Measurements from ENCODE around the gene STOX2. TPM values are rescaled to one million over a fixed set of nuclear protein-coding genes. Genes with fewer than 3 reads are reported as not detected.
"Not testable (repeated sequence)": the region's sequence is repeated elsewhere in the genome, so short reads cannot be mapped to it uniquely, and the experiment has no call there.

The STOX2 gene
- total RNA-seq, 4 donors from 2014 or later: 3.5 to 23.1 (median 7.6) TPM

DNA sequence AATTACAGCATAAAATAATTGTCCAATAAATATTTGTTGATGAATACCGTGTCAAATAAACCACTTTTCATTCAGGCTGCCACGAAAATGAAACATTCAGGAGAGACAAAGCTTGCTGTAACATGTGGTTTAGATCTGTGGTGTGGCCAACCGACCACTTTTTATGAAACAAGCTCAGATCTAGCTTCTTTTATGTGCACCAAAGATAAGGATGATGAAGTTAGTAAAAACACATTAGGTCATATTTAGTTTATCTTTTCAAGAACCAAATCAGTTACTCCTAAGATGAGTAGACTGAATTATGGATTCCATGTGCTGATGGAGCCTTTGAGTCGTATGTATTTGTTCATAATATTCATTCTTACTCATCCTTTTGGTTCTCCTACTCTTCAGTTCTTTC is 35.8 kb downstream of the STOX2 start:
- Histone ChIP-seq H3K9me3 (no peaks in the 10 kb centered on the region), H3K27ac (no peak overlapping the region), H3K27me3 (no peaks in the 10 kb centered on the region), H3K4me3 (no peak overlapping the region), H3K4me1 (no peaks in the 10 kb centered on the region), H3K36me3 (no peaks in the 10 kb centered on the region)
- TF ChIP-seq, protein P1, sequence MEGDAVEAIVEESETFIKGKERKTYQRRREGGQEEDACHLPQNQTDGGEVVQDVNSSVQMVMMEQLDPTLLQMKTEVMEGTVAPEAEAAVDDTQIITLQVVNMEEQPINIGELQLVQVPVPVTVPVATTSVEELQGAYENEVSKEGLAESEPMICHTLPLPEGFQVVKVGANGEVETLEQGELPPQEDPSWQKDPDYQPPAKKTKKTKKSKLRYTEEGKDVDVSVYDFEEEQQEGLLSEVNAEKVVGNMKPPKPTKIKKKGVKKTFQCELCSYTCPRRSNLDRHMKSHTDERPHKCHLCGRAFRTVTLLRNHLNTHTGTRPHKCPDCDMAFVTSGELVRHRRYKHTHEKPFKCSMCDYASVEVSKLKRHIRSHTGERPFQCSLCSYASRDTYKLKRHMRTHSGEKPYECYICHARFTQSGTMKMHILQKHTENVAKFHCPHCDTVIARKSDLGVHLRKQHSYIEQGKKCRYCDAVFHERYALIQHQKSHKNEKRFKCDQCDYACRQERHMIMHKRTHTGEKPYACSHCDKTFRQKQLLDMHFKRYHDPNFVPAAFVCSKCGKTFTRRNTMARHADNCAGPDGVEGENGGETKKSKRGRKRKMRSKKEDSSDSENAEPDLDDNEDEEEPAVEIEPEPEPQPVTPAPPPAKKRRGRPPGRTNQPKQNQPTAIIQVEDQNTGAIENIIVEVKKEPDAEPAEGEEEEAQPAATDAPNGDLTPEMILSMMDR (IDR thresholded peaks at IDR 0.05): no peak
- no peak for TF ChIP-seq POLR2A (IDR thresholded peaks at IDR 0.05)
- DNase-seq: no peak

GRCh38 chr4:183941964-183942363 is 36.9 kb downstream of the STOX2 start:
- Histone ChIP-seq H3K4me1 (no peaks in the 10 kb centered on the region), H3K9me3 (no peaks in the 10 kb centered on the region), H3K27ac (no peak overlapping the region), H3K4me3 (no peak overlapping the region), H3K36me3 (no peaks in the 10 kb centered on the region), H3K27me3 (no peaks in the 10 kb centered on the region)
- TF ChIP-seq, protein P1 (IDR thresholded peaks at IDR 0.05): no peak
- no peak for TF ChIP-seq POLR2A (IDR thresholded peaks at IDR 0.05)
- DNase-seq: no peak

DNA sequence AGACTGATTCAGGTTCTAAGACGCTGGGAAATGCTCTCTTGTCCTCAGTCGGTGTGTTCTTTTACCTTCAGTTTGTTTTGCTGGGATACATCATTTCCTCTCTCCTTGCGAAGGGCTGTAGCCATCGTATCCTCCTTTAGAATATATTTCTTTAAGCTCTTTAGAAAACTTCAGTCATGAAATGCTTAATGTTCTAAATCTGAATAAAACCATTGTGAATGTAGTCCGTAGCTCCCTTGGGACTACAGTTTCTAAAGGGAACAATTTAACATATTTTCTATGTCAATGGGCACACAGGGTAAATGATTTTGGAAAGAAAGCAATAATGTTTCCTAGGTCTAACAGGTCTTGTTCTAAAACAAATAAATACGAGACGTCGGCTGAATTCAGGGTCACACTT is 40.6 kb downstream of the STOX2 start:
- DNase-seq: no peak
- Histone ChIP-seq H3K27ac (no peak overlapping the region), H3K27me3 (no peaks in the 10 kb centered on the region), H3K4me3 (no peak overlapping the region), H3K36me3 (no peaks in the 10 kb centered on the region), H3K9me3 (no peaks in the 10 kb centered on the region), H3K4me1 (no peaks in the 10 kb centered on the region)
- no peak for TF ChIP-seq POLR2A (IDR thresholded peaks at IDR 0.05)
- TF ChIP-seq, protein P1 (IDR thresholded peaks at IDR 0.05): no peak

GRCh38 chr4:183950536-183950935 is 45.4 kb downstream of the STOX2 start:
- H3K9me3 ChIP-seq: no peaks in the 10 kb centered on the region
- no peak overlapping the region for H3K4me3 ChIP-seq
- no peaks in the 10 kb centered on the region for H3K27me3 ChIP-seq
- TF ChIP-seq, protein P1 (IDR thresholded peaks at IDR 0.05): no peak
- TF ChIP-seq POLR2A (IDR thresholded peaks at IDR 0.05): no peak
- no peak for DNase-seq
- no peak overlapping the region for H3K27ac ChIP-seq
- no peaks in the 10 kb centered on the region for H3K36me3 ChIP-seq
- no peaks in the 10 kb centered on the region for H3K4me1 ChIP-seq

DNA sequence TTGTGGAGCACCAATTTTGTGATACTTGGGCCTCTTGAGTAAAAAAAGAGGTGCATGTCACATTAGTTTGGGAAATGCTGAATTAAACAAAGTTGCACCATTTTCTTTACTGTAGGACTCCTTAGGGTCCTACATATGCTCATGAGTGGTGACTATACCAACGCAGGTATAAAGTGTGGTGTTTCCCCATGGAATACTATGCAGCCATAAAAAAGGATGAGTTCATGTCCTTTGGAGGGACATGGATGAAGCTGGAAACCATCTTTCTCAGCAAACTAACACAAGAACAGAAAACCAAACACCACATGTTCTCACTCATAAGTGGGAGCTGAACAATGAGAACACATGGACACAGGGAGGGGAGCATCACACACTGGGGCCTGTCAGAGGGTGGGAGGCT is 47.5 kb downstream of the STOX2 start:
- not testable (repeated sequence) for H3K27me3 ChIP-seq, H3K36me3 ChIP-seq, H3K27ac ChIP-seq, H3K4me1 ChIP-seq, H3K4me3 ChIP-seq, DNase-seq, H3K9me3 ChIP-seq

DNA sequence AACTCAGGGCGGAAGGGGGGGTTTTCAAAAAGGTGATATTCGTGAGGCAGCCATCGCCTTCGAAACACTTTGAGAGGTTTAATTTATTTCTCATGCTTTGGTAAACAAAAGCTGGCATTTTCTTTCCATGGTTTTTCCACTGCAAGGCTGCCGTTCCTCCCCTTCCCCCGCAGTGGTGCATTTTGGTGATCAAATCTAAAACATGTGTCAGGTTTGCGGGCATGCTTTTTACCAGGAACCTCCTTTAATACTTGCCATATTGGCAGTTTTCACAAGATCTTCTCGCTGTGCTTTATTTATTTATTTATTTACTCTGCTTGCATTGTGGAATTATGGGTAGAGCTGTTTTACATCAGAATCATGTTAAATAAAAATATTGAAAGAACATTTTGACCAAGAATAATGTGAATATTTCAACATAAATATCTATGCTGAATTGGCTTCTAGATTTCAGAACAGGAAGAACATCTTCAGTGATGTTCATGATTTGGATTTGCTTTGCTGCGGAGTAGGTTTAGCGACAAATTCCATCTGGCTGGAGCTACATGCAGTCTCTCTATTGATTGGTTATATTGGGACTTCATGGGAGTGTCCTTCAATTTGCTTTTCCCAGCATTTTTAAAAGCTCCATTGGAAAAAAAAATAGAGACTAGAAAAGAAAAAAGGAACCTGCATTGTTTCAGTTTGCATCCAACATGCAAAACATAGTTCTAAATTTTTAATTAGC is 54.4 kb downstream of the STOX2 start:
- Histone ChIP-seq H3K36me3 (no peaks in the 10 kb centered on the region), H3K27ac (no peak overlapping the region), H3K4me1 (peaks cover 0 to 9% (median 0%) of the 10 kb centered on the region in 4 donors), H3K27me3 (no peaks in the 10 kb centered on the region), H3K9me3 (no peaks in the 10 kb centered on the region), H3K4me3 (no peak overlapping the region)
- TF ChIP-seq, protein P1 (IDR thresholded peaks at IDR 0.05): no peak
- TF ChIP-seq POLR2A (IDR thresholded peaks at IDR 0.05): no peak
- DNase-seq: no peak

All from Peyer's patch (tissue), 4 donors.